Endothelial cell of umbilical vein (primary cell): Measurements from ENCODE around the gene LILRA6. TPM values are rescaled to one million over a fixed set of nuclear protein-coding genes. Genes with fewer than 3 reads are reported as not detected.
"Not testable (repeated sequence)": the region's sequence is repeated elsewhere in the genome, so short reads cannot be mapped to it uniquely, and the experiment has no call there.

Source experiments
- BruUV-seq: library from RNA; stranded (reverse); fragments of 400-500 nt; replicated peaks from 2 replicates; lab custom pipeline; 2021; lab: Mats Ljungman, UMichigan
- CTCF ChIA-PET: fragments of 300-600, 350-600 bp; sonication (Branson Sonifier 250); formaldehyde crosslinking; loops from one replicate; lab custom pipeline; 2021; ENCODE audit warnings: antibody characterized with exemption, inconsistent platforms; lab: Charles Lee
- POLR2A ChIA-PET: fragments of 300-600, 350-600 bp; sonication (Branson Sonifier 250); formaldehyde crosslinking; loops from one replicate; lab custom pipeline; 2021; ENCODE audit warnings: antibody characterized with exemption, inconsistent platforms; lab: Charles Lee
- DNase-seq: peaks from one replicate; pipeline ENCODE4 v3.0.0-alpha.2; 2011; ENCODE audit warnings: low read depth, low spot score
- FAIRE-seq: peaks from 2 replicates; lab custom pipeline; 2011; peaks lifted over from hg19 to GRCh38; lab: Jason Lieb, UNC
- H2AFZ ChIP-seq: 2 replicates; pipeline ENCODE4 v1.6.0; 2012; ENCODE audit warnings: low read depth, low read length, control low read depth, inconsistent platforms
- H3K27ac ChIP-seq: 2 replicates; pipeline ENCODE4 v1.5.1; 2011; ENCODE audit warnings: low read depth, mild to moderate bottlenecking, control low read depth, low read length, moderate library complexity; ENCODE audit not compliant: insufficient read depth
- H3K27me3 ChIP-seq, 2 experiments: 2 replicates each; pipeline versions ENCODE4 v1.6.0 to v1.6.1; 2011; ENCODE audit warnings: low read length in 2 of 2, mixed read lengths in 1 of 2; ENCODE audit not compliant: control insufficient read depth in 2 of 2, insufficient read depth in 2 of 2
- H3K36me3 ChIP-seq, 2 experiments: 2 replicates in 1 of 2; 3 replicates in 1 of 2; pipeline ENCODE4 v1.5.1; 2011; ENCODE audit warnings: low read length in 2 of 2, mild to moderate bottlenecking in 1 of 2, moderate library complexity in 1 of 2; ENCODE audit not compliant: control insufficient read depth in 2 of 2, insufficient read depth in 2 of 2; ENCODE audit errors: extremely low read depth in 1 of 2
- H3K4me1 ChIP-seq: 3 replicates; pipeline ENCODE4 v1.5.1; 2011; ENCODE audit warnings: mild to moderate bottlenecking, low read length; ENCODE audit not compliant: control insufficient read depth, insufficient read depth; ENCODE audit errors: extremely low read depth
- H3K4me2 ChIP-seq: 2 replicates; pipeline ENCODE4 v1.6.1; 2011; ENCODE audit warnings: low read length, control low read depth, mixed read lengths; ENCODE audit not compliant: insufficient read depth
- H3K4me3 ChIP-seq, 3 experiments: fragments of 200-600 bp in 1 of 3; sonication (generic), shearing (Covaris generic) in 1 of 3; replicated peaks in 1 of 3; 2 replicates each; pipeline ENCODE4 v1.5.1; 2011 to 2016; ENCODE audit warnings: control low read depth in 3 of 3, low read length in 3 of 3, mild to moderate bottlenecking in 2 of 3, inconsistent platforms in 1 of 3, low read depth in 1 of 3, moderate library complexity in 1 of 3; ENCODE audit not compliant: insufficient read depth in 1 of 3
- H3K79me2 ChIP-seq: 2 replicates; pipeline ENCODE4 v1.6.0; 2012; ENCODE audit warnings: low read length, inconsistent platforms; ENCODE audit not compliant: control insufficient read depth, insufficient read depth
- H3K9ac ChIP-seq: replicated peaks from 2 replicates; pipeline ENCODE3; 2011; ENCODE audit warnings: low read length, control low read depth; ENCODE audit not compliant: insufficient read depth; ENCODE audit errors: extremely low read depth
- H3K9me1 ChIP-seq: replicated peaks from 3 replicates; pipeline ENCODE4 v1.6.0; 2011; ENCODE audit warnings: mild to moderate bottlenecking, low read length; ENCODE audit not compliant: control insufficient read depth, insufficient read depth; ENCODE audit errors: extremely low read depth
- H3K9me3 ChIP-seq: replicated peaks from 2 replicates; pipeline ENCODE4 v1.5.1; 2012; ENCODE audit warnings: low read length, inconsistent platforms; ENCODE audit not compliant: control insufficient read depth, insufficient read depth
- H4K20me1 ChIP-seq: replicated peaks from 2 replicates; pipeline ENCODE3; 2011; ENCODE audit warnings: mild to moderate bottlenecking, low read length; ENCODE audit not compliant: control insufficient read depth, insufficient read depth; ENCODE audit errors: extremely low read depth
- CTCF ChIP-seq, 2 donors: IDR thresholded peaks; 1 replicate in 1 of 2; 2 replicates in 1 of 2; pipeline ENCODE4 v1.5.1; 2011; ENCODE audit warnings: low read length in 2 of 2, mild to moderate bottlenecking in 2 of 2, moderate library complexity in 2 of 2, control low read depth in 1 of 2, inconsistent platforms in 1 of 2, low read depth in 1 of 2; ENCODE audit not compliant: insufficient read depth in 1 of 2; ENCODE audit errors: extremely low read depth in 1 of 2
- EZH2 ChIP-seq: IDR thresholded peaks from 2 replicates; pipeline ENCODE4 v1.6.1; 2012; ENCODE audit warnings: borderline replicate concordance, low read depth, mild to moderate bottlenecking, moderate library complexity, low read length, inconsistent platforms; ENCODE audit not compliant: severe bottlenecking
- GATA2 ChIP-seq: IDR thresholded peaks from 2 replicates; pipeline ENCODE4 v1.7.0; 2011; ENCODE audit warnings: low read depth, mild to moderate bottlenecking, moderate library complexity, mixed read lengths, low read length; ENCODE audit not compliant: insufficient read length, insufficient read depth
- JUN ChIP-seq: IDR thresholded peaks from 2 replicates; pipeline ENCODE4 v1.6.1; 2011; ENCODE audit warnings: borderline replicate concordance, low read depth; ENCODE audit not compliant: insufficient read length, insufficient read depth
- MAX ChIP-seq: IDR thresholded peaks from 2 replicates; pipeline ENCODE4 v1.6.1; 2011; ENCODE audit not compliant: insufficient read depth, insufficient read length
- MYC ChIP-seq: IDR thresholded peaks from one replicate; pipeline ENCODE4 v1.6.1; 2011; ENCODE audit warnings: mild to moderate bottlenecking, low read depth, low read length
- POLR2AphosphoS5 ChIP-seq: IDR thresholded peaks from 2 replicates; pipeline ENCODE4 v1.6.1; 2012; ENCODE audit warnings: low read depth, mild to moderate bottlenecking, control low read depth, low read length, moderate library complexity; ENCODE audit not compliant: insufficient read depth
- dilution Hi-C: fragments of 300-500 bp; cut with MboI; formaldehyde crosslinking; loops from one replicate; pipeline ENCODE4 v1.15.0; 2019; ENCODE audit warnings: low sequenced_read_pairs; ENCODE audit not compliant: extremely low pct_ligation_motif_present
- intact Hi-C: fragments of 100-400 bp; cut with micrococcal nuclease; formaldehyde crosslinking; loops from one replicate; pipeline ENCODE4 v1.10.0; 2022
- polyA plus RNA-seq, 4 experiments: library from polyadenylated mRNA; depleted of rRNA in 3 of 4; stranded (reverse) in 3 of 4; unstranded in 1 of 4; fragments of >200 nt; gene quantifications; 2 replicates each; pipeline versions ENCODE4 v1.2.1 to v1.2.3, GENCODE V29; 2011 to 2012; ENCODE audit warnings: missing spikeins in 1 of 4
- total RNA-seq: library from RNA; stranded (reverse); gene quantifications from 2 replicates; pipeline ENCODE4 v1.2.3, GENCODE V29; 2021

LILRA6 gene
- total and polyA plus RNA-seq, 2 donors (not counting 3 experiments of a cell fraction or from before 2014, with no cell fraction given): not detected

DNA sequence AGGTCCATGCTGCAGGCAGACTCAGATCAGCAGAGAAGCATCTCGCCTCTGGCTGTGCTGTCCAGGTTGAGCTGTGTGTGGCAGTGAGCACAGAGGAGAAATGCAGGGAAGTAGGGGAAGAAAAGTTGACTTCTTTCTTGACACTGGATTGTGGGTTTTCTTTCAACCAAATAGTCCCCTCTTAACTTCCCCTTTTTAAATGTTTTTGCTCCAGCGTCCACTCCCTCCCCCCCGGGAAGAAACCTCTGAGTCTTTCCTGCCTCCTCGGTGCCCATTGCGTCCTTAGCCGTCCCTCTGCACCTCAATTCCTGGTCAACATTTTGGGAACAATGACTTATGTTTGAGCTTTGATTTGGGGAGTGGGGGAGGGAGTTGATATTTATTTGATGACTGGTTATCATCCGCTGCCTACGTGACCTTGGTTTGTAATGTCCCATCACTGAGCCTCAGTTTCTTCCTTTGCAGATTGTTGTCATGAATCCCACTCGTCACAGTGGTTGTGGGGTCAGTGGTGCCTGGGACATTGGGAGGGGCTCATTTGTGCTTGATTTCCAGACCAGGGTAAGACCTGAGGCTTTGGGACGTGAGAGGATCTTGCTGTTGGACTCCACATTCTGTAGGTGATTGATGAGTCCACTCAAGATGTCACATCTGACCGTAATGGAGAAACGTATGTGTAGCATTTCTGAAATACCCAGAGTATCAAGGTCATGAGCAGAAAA, 38.6 kb upstream of the LILRA6 start, which contains the start of gene LILRB2:
TSS of gene LILRB2 (minus strand) at position 104 of the 722 bp plus-strand sequence. CDS start 614 bp downstream, outside the sequence.
- TF ChIP-seq CTCF (IDR thresholded peaks at IDR 0.05; ENCODE audit: extremely low read depth in 1 of 2, insufficient read depth in 1 of 2, low read depth in 1 of 2, low read length in 2 of 2) (no peak), JUN (no peak), POLR2AphosphoS5 (no peak), EZH2 (no peak), GATA2 (no peak), MYC (no peak), MAX (no peak)
- Histone ChIP-seq H3K9me1 (no peaks in the 10 kb centered on the region), H3K36me3 (no peaks in the 10 kb centered on the region), H3K4me3 (no peak within 1 kb of the TSS), H3K4me2 (no peak within 1 kb of the TSS), H3K79me2 (no peaks in the 10 kb centered on the region), H4K20me1 (no peaks in the 10 kb centered on the region), H2AFZ (no peak within 1 kb of the TSS), H3K9me3 (no peaks in the 10 kb centered on the region), H3K9ac (no peak within 1 kb of the TSS), H3K4me1 (no peaks in the 10 kb centered on the region), H3K27ac (no peak within 1 kb of the TSS), H3K27me3 (peaks cover 3 to 6% of the 10 kb centered on the region in 2 experiments)
- ChIA-PET CTCF (no interaction called here), POLR2A (no interaction called here)
- intact Hi-C loops: no loop called here
- no peak for FAIRE-seq
- DNase-seq: no peak
- dilution Hi-C loops: no loop called here
- BruUV-seq: no TSS peak

DNA sequence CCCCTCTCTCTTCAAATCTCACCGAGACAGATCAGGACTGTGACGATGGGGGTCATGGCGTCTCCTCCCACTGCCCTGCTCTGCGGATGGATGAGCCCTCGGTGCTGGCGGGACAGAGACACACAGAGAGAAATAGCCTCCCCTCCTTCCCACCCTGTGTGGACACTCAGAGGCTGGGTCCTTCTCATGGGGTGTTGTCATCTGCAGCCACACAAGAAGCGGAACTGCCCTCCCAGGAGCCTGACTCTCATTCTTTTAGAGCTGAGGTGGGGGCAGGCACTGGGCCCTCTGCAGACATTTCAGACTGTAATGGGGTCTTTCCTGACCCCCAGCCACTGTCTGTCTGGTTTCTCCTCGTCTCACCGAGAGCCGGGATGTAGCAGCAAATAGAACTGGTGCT, 37.9 kb upstream of the LILRA6 start:
- H3K4me2 ChIP-seq, H3K4me1 ChIP-seq, H3K27me3 ChIP-seq, H4K20me1 ChIP-seq, intact Hi-C loops, H3K9ac ChIP-seq, H3K27ac ChIP-seq, dilution Hi-C loops, H3K79me2 ChIP-seq, H2AFZ ChIP-seq, H3K9me3 ChIP-seq, H3K4me3 ChIP-seq, FAIRE-seq, H3K36me3 ChIP-seq, DNase-seq, POLR2A ChIA-PET, CTCF ChIA-PET, BruUV-seq, H3K9me1 ChIP-seq: not testable (repeated sequence)

GRCh38 chr19:54280025-54280424, 37.4 kb upstream of the LILRA6 start:
- H4K20me1 ChIP-seq, H3K4me1 ChIP-seq, H3K4me3 ChIP-seq, H3K27me3 ChIP-seq, H3K36me3 ChIP-seq, intact Hi-C loops, FAIRE-seq, H3K9ac ChIP-seq, dilution Hi-C loops, H3K79me2 ChIP-seq, H3K9me1 ChIP-seq, H2AFZ ChIP-seq, BruUV-seq, DNase-seq, H3K27ac ChIP-seq, POLR2A ChIA-PET, CTCF ChIA-PET, H3K4me2 ChIP-seq, H3K9me3 ChIP-seq: not testable (repeated sequence)
